NCI-H345 treated with DMSO at 0.1 percent for 48 hours (cell line): ENCODE results near the gene NAALADL1.
"Not testable (repeated sequence)": the region's sequence is repeated elsewhere in the genome, so short reads cannot be mapped to it uniquely, and the experiment has no call there.

Source experiments
- DNase-seq: peaks from one replicate; lab custom pipeline; 2025; ENCODE audit not compliant: unreplicated experiment; lab: John Stamatoyannopoulos, UW

Gene NAALADL1

DNA sequence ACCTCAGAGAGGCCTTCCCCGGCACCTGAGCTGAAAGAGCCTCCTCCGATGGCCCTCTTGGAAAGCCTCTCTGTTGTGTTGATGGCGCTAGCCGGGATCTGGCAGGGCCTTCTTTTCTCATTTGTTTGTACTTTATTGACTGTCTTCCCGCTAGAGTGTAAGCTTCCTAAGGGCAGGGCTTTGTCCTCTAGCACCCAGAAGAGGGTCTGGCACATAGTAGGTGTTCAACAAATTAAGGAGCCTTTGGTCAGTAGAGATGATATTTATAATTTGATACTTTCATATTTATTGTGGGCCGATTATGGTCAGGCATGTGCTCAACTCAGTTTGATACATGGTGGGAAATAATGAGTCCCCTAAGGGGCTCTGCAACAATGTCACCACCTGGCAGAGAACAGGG lies 40.4 kb downstream of the NAALADL1 start:
- DNase-seq = no peak

DNA sequence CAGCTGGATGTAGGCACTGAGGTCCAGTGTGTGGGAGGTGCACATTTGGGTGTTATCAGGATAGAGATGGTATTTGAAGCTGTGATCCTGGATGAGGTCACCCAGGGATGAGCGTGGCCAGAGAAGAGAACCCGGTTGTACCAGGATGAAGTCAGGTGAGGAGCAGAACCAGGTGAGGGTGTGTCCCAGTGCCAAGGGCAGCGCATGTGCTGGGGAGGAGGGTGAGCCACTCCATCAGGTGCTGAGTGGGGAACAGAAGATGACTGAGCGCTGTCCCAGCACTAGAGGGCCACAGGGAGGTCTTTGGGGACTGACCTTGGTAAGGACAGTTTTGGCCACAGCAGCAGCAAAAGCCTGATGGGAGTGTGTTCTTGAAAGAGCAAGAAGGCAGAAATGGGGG lies 41.6 kb downstream of the NAALADL1 start:
- DNase-seq = no peak

DNA sequence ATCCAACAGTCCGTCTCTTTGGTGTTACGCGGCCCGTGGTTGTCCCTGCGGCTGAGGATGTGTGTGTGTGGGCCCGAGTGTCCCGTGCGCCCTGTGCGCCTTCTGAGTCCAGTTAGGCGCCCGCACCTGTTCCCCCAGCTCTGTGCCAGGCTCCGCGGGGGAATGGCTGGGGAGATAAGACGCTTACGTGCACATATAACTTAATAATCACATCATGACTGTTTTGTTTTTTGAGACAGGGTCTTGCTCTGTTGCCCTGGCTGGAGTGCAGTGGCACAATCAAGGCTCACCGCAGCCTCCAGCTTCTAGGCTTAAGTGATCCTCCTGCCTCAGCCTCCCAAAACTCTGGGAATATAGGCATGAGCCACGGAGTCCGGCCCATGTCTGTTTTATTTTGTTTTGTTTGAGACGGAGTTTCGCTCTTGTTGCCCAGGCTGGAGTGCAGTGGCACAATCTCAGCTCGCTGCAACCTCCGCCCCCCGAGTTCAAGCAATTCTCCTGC lies 43.6 kb downstream of the NAALADL1 start:
- no peak for DNase-seq

DNA sequence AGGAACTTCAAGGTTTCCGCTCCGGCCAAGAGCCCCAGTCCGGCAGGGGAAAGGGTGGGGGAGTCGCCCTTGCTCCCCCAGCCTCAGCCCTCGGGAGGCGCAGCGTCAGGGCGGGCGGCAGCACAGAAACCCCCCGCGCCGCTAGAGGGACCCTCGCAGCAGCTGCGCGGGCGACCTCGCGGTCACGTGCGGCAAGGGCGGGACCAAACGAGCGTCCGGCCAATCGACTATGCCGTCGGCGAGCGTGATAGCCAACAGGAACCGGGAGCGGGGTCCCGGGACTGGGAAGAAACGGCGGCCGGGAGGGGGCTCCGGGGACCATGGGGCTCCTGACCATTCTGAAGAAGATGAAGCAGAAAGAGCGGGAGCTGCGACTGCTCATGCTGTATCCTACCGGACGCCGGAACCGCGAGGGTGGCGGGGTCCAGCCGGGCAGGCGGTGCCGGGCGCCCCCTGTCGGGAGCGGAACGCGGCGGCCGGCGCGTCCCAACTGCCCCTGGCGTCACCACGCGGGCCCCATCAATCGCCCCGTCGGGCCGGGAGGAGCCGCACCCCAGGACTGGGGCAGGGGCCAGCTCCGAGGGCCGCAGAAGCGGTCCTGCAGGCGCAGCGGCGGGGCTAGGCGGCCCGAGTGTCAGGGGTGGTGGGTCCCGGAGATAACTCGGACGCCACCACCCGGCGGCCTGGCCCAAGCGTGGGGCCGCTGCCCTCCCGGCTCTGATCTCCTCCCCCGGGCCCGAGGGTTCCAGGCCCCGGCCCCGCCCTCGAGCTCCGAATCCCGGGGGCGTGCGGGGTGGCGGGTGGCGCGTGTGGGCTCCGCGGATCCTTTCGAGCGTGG lies 44.2 kb downstream of the NAALADL1 start, which contains the start of gene ARL2:
TSS of gene ARL2 (plus strand) at position 273 of the 838 bp plus-strand sequence. CDS start at position 321, 48 bp downstream.
- peak; percentile 80 for DNase-seq

DNA sequence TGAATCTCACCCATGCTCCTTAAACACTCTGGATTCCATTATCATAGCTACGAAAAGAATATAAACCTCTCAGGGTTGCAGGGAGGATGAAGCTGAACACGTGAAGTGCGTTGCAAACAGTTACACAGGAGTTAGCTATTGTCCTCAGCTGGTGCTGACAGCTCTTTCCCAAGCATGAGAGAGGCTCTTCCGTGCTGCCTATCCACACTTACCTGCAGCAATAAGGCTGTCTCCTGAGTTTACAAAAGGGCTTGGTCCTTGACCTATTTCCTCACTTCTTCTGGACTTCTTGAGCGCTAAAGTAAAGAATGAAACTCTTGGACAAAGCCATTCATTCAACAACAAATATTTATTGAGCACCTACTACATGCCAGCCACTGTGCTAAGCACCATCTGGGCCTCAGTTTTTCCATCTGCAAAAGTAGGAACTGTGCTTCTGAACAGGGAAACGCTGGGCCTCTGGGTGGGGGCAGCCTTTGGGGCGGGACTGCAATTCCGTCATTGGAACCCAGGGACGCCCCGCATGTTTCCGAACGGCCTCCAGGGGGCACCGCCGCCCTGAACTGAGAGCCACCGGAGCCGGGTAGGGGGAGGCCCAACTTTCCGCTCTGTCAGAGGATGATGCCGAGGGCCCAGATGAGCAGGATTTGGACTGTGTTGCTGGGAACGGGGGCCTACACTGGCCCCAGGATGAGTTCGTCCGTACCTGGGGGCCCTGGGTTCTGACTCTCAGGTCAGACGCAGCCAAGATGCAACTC lies 45.0 kb downstream of the NAALADL1 start:
- peak; percentile 80 for DNase-seq

DNA sequence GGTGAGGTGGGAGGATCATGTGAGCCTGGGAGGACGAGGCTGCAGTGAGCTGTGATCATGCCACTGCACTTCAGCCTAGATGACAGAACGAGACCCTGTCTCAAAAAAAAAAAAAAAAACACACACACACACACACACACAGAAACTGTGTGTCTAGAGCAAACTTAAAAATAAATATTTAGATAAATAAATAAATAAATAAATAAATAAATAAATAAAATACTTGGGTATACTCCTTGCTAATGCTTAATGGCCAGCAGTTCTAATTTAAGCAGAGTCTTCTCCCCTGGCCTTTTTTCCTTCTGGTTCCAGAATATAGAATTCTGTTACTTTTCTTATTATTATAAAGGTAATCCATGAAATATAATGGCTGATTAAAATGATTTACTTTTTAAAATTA lies 49.5 kb downstream of the NAALADL1 start:
- no peak for DNase-seq

DNA sequence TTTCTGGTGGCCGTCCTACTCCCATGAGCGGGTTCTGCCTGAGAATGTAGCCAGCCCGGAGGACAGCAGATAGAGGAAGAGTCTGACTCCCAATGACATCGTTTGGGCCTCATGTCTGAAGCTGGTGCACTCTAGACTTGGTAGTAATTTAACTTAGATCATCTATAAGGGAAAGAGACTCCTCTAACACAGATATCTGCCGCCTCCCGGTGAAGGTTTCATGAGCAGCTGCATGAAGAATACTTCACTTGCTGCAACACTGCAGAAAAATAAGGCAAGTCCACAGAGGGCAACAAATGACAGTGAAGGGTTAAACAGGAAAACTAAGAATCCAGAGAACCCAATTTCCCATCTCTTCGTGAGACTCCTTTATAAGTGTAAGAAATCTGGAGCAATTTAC lies 50.3 kb downstream of the NAALADL1 start:
- no peak for DNase-seq

DNA sequence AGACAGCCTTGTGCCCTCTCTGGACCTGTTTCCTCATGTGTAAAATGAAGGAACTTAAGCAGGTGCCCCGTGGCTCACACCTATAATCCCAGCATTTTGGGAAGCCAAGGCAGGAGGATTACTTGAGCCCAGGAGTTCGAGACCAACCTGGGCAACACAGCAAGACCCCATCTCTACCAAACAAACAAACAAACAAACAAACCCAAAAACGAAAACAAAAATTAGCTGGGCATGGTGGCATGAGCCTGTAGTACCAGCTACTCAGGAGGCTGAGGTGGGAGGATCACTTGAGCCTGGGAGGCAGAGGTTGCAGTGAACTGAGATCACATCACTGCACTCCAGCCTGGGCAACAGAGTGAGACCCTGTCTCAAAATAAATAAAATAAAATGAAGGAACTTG lies 54.4 kb downstream of the NAALADL1 start:
- not testable (repeated sequence) for DNase-seq

DNA sequence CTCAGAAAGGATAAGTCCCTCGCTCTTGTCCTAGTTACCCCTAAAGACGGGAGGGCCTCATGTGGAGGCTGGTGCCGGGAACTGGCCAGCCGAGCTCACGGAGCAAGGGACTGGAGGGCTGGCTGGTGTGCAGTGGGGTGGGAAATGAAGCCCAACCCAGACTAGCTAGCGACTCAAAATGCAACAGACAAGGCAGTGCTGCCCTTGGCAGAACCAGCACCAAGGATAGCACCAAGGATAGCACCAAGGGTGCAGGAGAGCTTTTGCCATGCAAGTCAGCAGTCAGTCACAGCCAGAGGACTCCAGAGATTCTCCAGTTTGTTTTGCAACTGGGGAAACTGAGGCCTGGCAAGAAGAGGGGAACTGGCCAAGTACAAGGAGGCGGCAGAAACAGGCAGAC lies 55.1 kb downstream of the NAALADL1 start:
- no peak for DNase-seq

DNA sequence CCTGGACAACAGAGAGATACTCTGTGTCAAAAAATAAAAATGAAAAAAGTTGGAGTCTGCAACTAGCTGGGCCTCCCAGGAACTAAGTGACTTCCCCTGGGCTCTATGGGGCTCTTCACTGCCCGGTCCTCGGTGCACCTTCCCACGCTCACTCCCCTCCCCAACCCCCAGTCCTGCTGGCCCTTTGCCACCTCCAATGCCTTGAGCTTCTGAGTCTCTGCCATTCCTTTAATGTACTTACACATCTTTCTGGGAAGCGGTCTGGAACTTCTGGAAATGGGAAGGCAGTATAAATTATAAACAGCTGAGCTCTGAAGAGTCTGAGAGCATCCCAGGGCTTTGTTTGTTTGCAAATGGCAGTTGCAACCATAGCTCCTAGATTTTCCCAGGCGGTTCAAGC lies 55.6 kb downstream of the NAALADL1 start:
- no peak for DNase-seq

DNA sequence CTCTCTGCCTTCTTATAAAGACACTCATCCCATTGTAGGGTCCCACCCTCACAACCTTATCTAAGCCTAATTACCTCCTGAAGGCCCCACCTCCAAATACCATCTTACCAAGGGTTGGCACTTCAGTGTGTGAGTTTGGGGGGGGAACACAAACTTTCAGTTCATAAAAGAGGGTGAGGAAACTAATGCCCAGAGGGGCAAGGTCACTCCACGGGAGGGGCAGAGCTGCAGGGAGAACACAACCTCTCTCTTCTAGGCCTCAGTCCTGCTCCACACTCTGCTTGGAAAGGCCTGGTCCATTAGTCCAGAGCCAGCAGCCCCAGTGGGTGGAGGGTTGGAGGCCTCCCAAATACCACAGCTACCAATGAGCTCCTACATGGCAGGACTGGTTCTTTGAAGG lies 58.9 kb downstream of the NAALADL1 start:
- DNase-seq = no peak

DNA sequence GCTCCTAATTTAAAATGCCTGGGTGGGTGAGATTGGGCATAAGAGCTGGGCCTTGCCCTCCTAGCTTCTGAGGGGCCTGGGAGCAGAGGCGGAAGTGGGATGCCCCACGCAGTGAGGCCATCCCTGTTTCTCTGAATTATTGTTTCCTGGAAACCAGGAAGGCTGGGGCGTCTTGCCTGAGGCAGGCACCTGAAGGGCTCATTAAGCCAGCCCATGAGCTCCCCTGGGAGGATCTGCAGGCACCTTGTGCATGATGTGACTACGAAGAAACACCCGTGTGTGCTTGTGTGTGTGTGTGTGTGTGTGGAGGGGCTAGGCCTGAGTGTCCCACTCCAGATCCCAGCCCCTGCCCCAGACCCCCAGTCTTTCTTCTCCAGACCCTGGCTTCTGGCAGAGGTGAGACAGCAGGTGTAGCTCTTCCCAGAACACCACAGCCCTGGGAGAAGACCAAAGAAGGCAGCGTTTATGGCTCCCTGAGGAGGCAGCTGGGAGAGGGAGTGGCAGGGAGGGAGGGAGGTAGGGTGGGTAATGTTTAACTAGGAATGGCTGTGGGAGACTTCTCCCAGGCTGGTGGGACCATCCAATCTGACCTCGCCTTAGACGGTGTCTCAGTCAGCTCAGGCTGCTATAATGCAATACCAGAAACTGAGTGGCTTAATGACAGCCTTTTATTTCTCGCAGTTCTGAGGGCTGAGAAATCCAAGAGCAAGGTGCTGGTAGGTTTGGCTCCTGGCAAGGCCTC lies 59.5 kb downstream of the NAALADL1 start:
- DNase-seq = no peak

DNA sequence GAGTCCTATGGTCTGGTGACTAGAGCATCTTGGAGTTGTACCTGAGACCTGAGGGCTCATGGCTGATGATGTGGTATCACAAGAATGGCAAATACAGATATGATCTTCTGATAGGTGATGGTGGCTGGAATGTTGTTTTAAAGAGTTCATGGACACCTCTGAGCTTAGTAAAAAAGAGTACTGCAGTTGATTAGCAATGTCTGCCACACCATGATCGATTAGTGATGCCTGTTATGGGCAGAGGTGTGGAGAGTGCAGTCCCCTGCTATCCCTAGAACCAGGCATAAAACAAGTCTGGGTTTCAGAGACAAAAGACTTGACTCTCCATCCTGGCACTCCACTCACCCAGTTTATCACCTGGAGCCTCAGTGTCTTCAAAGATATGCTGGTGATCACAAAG lies 60.2 kb downstream of the NAALADL1 start:
- no peak for DNase-seq

DNA sequence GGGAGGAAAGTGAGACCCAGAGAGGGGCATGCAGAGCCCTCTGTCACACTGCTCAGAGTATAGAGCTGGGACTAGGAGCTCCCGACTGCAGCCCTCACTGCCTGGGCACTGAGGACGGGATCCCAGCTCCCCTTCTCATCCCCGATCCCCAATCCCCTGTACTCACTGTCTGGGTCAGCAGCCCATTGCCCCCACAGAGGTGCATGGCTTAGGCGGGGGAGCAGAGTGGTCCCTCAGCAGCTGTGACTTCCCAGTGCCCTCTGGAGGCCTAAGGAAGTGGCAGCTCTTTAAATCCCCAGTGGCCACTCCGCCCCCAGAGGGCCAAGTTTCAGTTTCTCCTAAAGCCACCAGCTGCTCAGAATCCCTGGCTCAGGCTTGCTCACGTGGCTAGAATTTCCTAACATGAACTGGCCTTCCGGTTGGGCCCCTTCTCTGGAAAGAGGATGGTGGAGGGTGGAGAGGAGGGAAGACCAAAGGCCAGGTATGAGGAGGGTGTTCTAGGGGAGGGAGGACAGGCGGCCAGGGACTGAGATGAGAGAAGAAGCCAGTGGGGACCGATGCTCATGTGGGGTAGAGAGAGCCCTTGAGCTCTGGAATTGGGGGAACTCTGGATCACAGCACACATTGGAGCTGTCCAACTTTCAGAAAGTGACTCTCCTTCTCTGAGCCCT lies 61.5 kb downstream of the NAALADL1 start, which contains the start of gene BATF2:
TSS of gene BATF2 (minus strand) at position 262 of the 671 bp plus-strand sequence. CDS start at position 205, 57 bp downstream.
- DNase-seq = no peak

DNA sequence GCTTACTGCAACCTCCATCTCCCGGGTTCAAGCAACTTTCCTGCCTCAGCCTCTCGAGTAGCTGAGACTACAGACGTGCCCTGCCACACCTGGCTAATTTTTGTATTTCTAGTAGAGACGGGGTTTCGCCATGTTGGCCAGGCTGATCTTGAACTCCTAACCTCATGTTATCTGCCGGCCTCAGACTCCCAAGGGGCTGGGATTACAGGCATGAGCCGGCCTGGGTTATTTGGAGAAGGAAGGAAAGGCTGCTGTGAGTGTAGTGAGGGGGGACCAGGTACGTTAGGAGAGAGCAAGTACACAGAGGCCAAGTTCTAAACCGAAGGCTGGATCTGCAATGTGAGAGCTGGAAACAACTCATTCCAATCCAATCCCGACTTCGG lies 62.0 kb downstream of the NAALADL1 start:
- no peak for DNase-seq
